Stimulated activated CD8-positive, alpha-beta memory T cell treated with anti-CD3 and anti-CD28 coated beads, Interleukin-12 subunit alpha, Interleukin-12 subunit beta, amount 100 ng/mL, for 24 hours (primary cell): ENCODE data around the gene IL1F10.

Experiments
- DNase-seq: peaks from one replicate; pipeline ENCODE4 v3.0.0-alpha.2; 2020; ENCODE audit errors: extremely low read depth

IL1F10 gene

GRCh38 chr2:113067681-113068080, at the start of gene IL1F10:
Gene IL1F10 (plus strand): TSS chr2:113067970. CDS start chr2:113072739, 4,769 bp downstream.
- no peak for DNase-seq

- DNase-seq: no peak
These were observed 49.3 kb upstream of the IL1F10 start for GRCh38 chr2:113018509-113018908.

GRCh38 chr2:113021312-113021711, 46.5 kb upstream of the IL1F10 start:
- no peak for DNase-seq

- DNase-seq: no peak
These were observed 43.0 kb upstream of the IL1F10 start for GRCh38 chr2:113024764-113025163.

- DNase-seq: no peak
These were observed 42.0 kb upstream of the IL1F10 start for GRCh38 chr2:113025737-113026136.

- DNase-seq: no peak
These were observed 40.1 kb upstream of the IL1F10 start for GRCh38 chr2:113027691-113028090.

GRCh38 chr2:113028112-113028511, 39.7 kb upstream of the IL1F10 start:
- DNase-seq: no peak

GRCh38 chr2:113032737-113033136, 35.0 kb upstream of the IL1F10 start:
- no peak for DNase-seq

GRCh38 chr2:113034016-113034415, 33.8 kb upstream of the IL1F10 start:
- no peak for DNase-seq

GRCh38 chr2:113036763-113037162, 31.0 kb upstream of the IL1F10 start:
- DNase-seq: no peak

GRCh38 chr2:113038291-113038690, 29.5 kb upstream of the IL1F10 start:
- no peak for DNase-seq

- DNase-seq: no peak
These were observed 28.6 kb upstream of the IL1F10 start for GRCh38 chr2:113039158-113039557.

GRCh38 chr2:113039719-113040118, 28.1 kb upstream of the IL1F10 start:
- DNase-seq: no peak

GRCh38 chr2:113041871-113042270, 25.9 kb upstream of the IL1F10 start:
- no peak for DNase-seq

GRCh38 chr2:113046465-113046864, 21.3 kb upstream of the IL1F10 start:
- no peak for DNase-seq

- DNase-seq: no peak
These were observed 16.6 kb upstream of the IL1F10 start for GRCh38 chr2:113050921-113051895.

- no peak for DNase-seq
These were observed 15.3 kb upstream of the IL1F10 start, which contains the start of gene IL36B for GRCh38 chr2:113052396-113052917. Gene IL36B (minus strand): TSS chr2:113052867.

- DNase-seq: no peak
These were observed 14.1 kb upstream of the IL1F10 start for GRCh38 chr2:113053666-113054065.

- no peak for DNase-seq
These were observed 13.7 kb upstream of the IL1F10 start for GRCh38 chr2:113054066-113054465.

GRCh38 chr2:113056521-113056920, 11.2 kb upstream of the IL1F10 start:
- DNase-seq: no peak

- DNase-seq: no peak
These were observed 10.7 kb upstream of the IL1F10 start for GRCh38 chr2:113057117-113057516.

- DNase-seq: no peak
These were observed 9.3 kb upstream of the IL1F10 start for GRCh38 chr2:113058411-113058994.
